ENCODE results near the gene PARL.

- no peak for TF ChIP-seq CTCF (IDR thresholded peaks at IDR 0.05)
- no peak for TF ChIP-seq EZH2phosphoT487 (IDR thresholded peaks at IDR 0.05)
Observed at GRCh38 chr3:183907176-183907575, 22.5 kb upstream of the PARL start.

All from neural progenitor cell (in vitro differentiated cells).